ENCODE measurements around the gene MORN1. TPM values are rescaled to one million over a fixed set of nuclear protein-coding genes. Genes with fewer than 3 reads are reported as not detected.

Gene MORN1
- total RNA-seq, 1 donor from 2014 or later: 18.4 TPM

GRCh38 chr1:2282556-2283270 lies 108.6 kb downstream of the MORN1 start:
- Histone ChIP-seq H3K36me3 (peaks cover under 1 to 9% of the 10 kb centered on the region in 2 donors), H3K9me3 (no peaks in the 10 kb centered on the region), H3K27me3 (no peaks in the 10 kb centered on the region), H3K27ac (peak overlapping the region in 1 of 2 donors; percentile 52), H3K4me1 (peaks cover 27 to 57% of the 10 kb centered on the region in 2 donors), H3K4me3 (no peak overlapping the region)
- TF ChIP-seq CTCF (IDR thresholded peaks at IDR 0.05): no peak
- DNase-seq (ENCODE audit: low spot score in 2 of 2): no peak
- intact Hi-C loops (cut with DNase I): no loop called here

- no peaks in the 10 kb centered on the region for H3K9me3 ChIP-seq
- peak overlapping the region; percentile 72 to 86 for H3K27ac ChIP-seq
- intact Hi-C loops (cut with DNase I): loop anchor here (5.0 kb wide), 1 partner anchor 48 kb away; no protein-coding TSS in a partner anchor
- H3K4me1 ChIP-seq: peaks cover 35 to 75% of the 10 kb centered on the region in 2 donors
- H3K27me3 ChIP-seq: no peaks in the 10 kb centered on the region
- DNase-seq (ENCODE audit: low spot score in 2 of 2): no peak
- TF ChIP-seq CTCF (IDR thresholded peaks at IDR 0.05): no peak
- peaks cover 3 to 11% of the 10 kb centered on the region in 2 donors for H3K36me3 ChIP-seq
- H3K4me3 ChIP-seq: peak overlapping the region in 1 of 2 donors; percentile 43
Measured at GRCh38 chr1:2279817-2280216, 111.5 kb downstream of the MORN1 start.

- Histone ChIP-seq H3K36me3 (peaks cover 3 to 11% of the 10 kb centered on the region in 2 donors), H3K27ac (peak overlapping the region; percentile 72 to 86), H3K9me3 (no peaks in the 10 kb centered on the region), H3K27me3 (no peaks in the 10 kb centered on the region), H3K4me1 (peaks cover 31 to 75% of the 10 kb centered on the region in 2 donors), H3K4me3 (peak overlapping the region in 1 of 2 donors; percentile 43)
- peak in 1 of 2 donors; percentile 79 for DNase-seq (ENCODE audit: low spot score in 2 of 2)
- TF ChIP-seq CTCF (IDR thresholded peaks at IDR 0.05): no peak
- intact Hi-C loops (cut with DNase I): loop anchor here (5.0 kb wide), 1 partner anchor 47 kb away; no protein-coding TSS in a partner anchor
Measured at GRCh38 chr1:2279210-2279639, 112.1 kb downstream of the MORN1 start.

- DNase-seq (ENCODE audit: low spot score in 2 of 2): no peak
- Histone ChIP-seq H3K4me3 (peak overlapping the region in 1 of 2 donors; percentile 43), H3K36me3 (peaks cover 3 to 11% of the 10 kb centered on the region in 2 donors), H3K27me3 (no peaks in the 10 kb centered on the region), H3K9me3 (no peaks in the 10 kb centered on the region), H3K4me1 (peaks cover 34 to 77% of the 10 kb centered on the region in 2 donors), H3K27ac (peak overlapping the region; percentile 72 to 86)
- intact Hi-C loops (cut with DNase I): loop anchor here (5.0 kb wide), 1 partner anchor 46 kb away; no protein-coding TSS in a partner anchor
- no peak for TF ChIP-seq CTCF (IDR thresholded peaks at IDR 0.05)
Measured at GRCh38 chr1:2278591-2279209, 112.7 kb downstream of the MORN1 start.

- H3K9me3 ChIP-seq: no peaks in the 10 kb centered on the region
- no peak for DNase-seq (ENCODE audit: low spot score in 2 of 2)
- H3K4me1 ChIP-seq: peaks cover 40 to 77% of the 10 kb centered on the region in 2 donors
- intact Hi-C loops (cut with DNase I): loop anchor here (5.0 kb wide), 1 partner anchor 46 kb away; no protein-coding TSS in a partner anchor
- H3K36me3 ChIP-seq: peaks cover 3 to 11% of the 10 kb centered on the region in 2 donors
- peak overlapping the region; percentile 72 to 86 for H3K27ac ChIP-seq
- TF ChIP-seq CTCF (IDR thresholded peaks at IDR 0.05): no peak
- peak overlapping the region in 1 of 2 donors; percentile 5 for H3K4me3 ChIP-seq
- H3K27me3 ChIP-seq: no peaks in the 10 kb centered on the region
Measured at GRCh38 chr1:2277741-2278488, 113.4 kb downstream of the MORN1 start.
